ENCODE data around the gene COA3. TPM values are rescaled to one million over a fixed set of nuclear protein-coding genes. Genes with fewer than 3 reads are reported as not detected.

The COA3 gene
- total and polyA plus RNA-seq, 2 donors (not counting 1 experiment from before 2014, with no cell fraction given): 53.5 to 80.3 TPM

GRCh38 chr17:42748202-42748907, 50.1 kb downstream of the COA3 start:
- Histone ChIP-seq H3K36me3 (ENCODE audit: control insufficient read depth, insufficient read depth, low read length) (no peaks in the 10 kb centered on the region), H3K27ac (ENCODE audit: insufficient read depth, low read length) (no peak overlapping the region), H3K79me2 (ENCODE audit: control insufficient read depth, insufficient read depth, low read length) (peaks cover 11% of the 10 kb centered on the region), H3K9me3 (ENCODE audit: control insufficient read depth, insufficient read depth, low read depth, low read length) (no peaks in the 10 kb centered on the region), H3K27me3 (ENCODE audit: control insufficient read depth, insufficient read depth, low read length) (peaks cover 9% of the 10 kb centered on the region), H3K4me2 (ENCODE audit: extremely low read depth, insufficient read depth, low read length) (no peak overlapping the region), H3K9ac (ENCODE audit: insufficient read depth, low read length) (no peak overlapping the region), H3K4me3 (replicated peaks in 1 of 4; ENCODE audit: control extremely low read depth in 1 of 4, insufficient read depth in 1 of 4, low read depth in 3 of 4, low read length in 4 of 4) (no peak overlapping the region), H4K20me1 (ENCODE audit: control insufficient read depth, extremely low read depth, insufficient read depth, low read length) (no peaks in the 10 kb centered on the region), H3K4me1 (ENCODE audit: control insufficient read depth, extremely low read depth, insufficient read depth, low read length) (peaks cover 3% of the 10 kb centered on the region), H2AFZ (ENCODE audit: low read length) (no peak overlapping the region)
- no peak for DNase-seq (ENCODE audit: low read depth in 2 of 2)
- TF ChIP-seq EZH2 (IDR thresholded peaks at IDR 0.05; ENCODE audit: low read length, missing control alignments) (no peak), CTCF (conservative IDR thresholded peaks at IDR 0.05 in 1 of 2, IDR thresholded peaks at IDR 0.05 in 1 of 2; ENCODE audit: low read depth in 1 of 2, low read length in 2 of 2) (no peak)

Other genes with a start within 250 kb of the COA3 start
- 2.1 and 2.6 TPM in 2 replicates for gene HSD17B1, start 245.8 kb downstream of the COA3 start, total RNA-seq
- gene HSD17B1, start 245.8 kb downstream of the COA3 start, polyA plus RNA-seq: 0.40 and 0.80 TPM in 2 replicates
- 9.8 and 16.5 TPM in 2 replicates for gene COASY, start 236.6 kb downstream of the COA3 start, total RNA-seq
- 20.3 and 31.6 TPM in 2 replicates for gene COASY, start 236.6 kb downstream of the COA3 start, polyA plus RNA-seq
- 32.6 and 36.2 TPM in 2 replicates for gene MLX, start 231.6 kb downstream of the COA3 start, total RNA-seq
- 49.3 and 56.1 TPM in 2 replicates for gene MLX, start 231.6 kb downstream of the COA3 start, polyA plus RNA-seq
- gene PSMC3IP, start 221.0 kb downstream of the COA3 start, total RNA-seq: 2.3 and 4.6 TPM in 2 replicates
- gene PSMC3IP, start 221.0 kb downstream of the COA3 start, polyA plus RNA-seq: 8.0 and 18.7 TPM in 2 replicates
- 67.0 and 68.6 TPM in 2 replicates for gene RETREG3, start 189.3 kb downstream of the COA3 start, total RNA-seq
- 30.0 and 37.5 TPM in 2 replicates for gene RETREG3, start 189.3 kb downstream of the COA3 start, polyA plus RNA-seq
- 12.8 and 16.7 TPM in 2 replicates for gene TUBG1, start 189.0 kb downstream of the COA3 start, total RNA-seq
- 60.0 and 124 TPM in 2 replicates for gene TUBG1, start 189.0 kb downstream of the COA3 start, polyA plus RNA-seq
- 6.9 and 11.6 TPM in 2 replicates for gene TUBG2, start 139.4 kb downstream of the COA3 start, total RNA-seq
- gene TUBG2, start 139.4 kb downstream of the COA3 start, polyA plus RNA-seq: 13.1 and 13.5 TPM in 2 replicates
- gene PLEKHH3, start 121.7 kb downstream of the COA3 start, total RNA-seq: 19.3 and 24.6 TPM in 2 replicates
- gene PLEKHH3, start 121.7 kb downstream of the COA3 start, polyA plus RNA-seq: 2.3 and 3.0 TPM in 2 replicates
- 1.3 and 2.6 TPM in 2 replicates for gene CCR10, start 116.9 kb downstream of the COA3 start, total RNA-seq
- 0.87 and 2.5 TPM in 2 replicates for gene CCR10, start 116.9 kb downstream of the COA3 start, polyA plus RNA-seq
- gene CNTNAP1, start 116.2 kb downstream of the COA3 start, total RNA-seq: 20.5 and 40.1 TPM in 2 replicates
- gene CNTNAP1, start 116.2 kb downstream of the COA3 start, polyA plus RNA-seq: 39.4 and 39.5 TPM in 2 replicates
- gene EZH1, start 53.7 kb downstream of the COA3 start, total RNA-seq: 16.4 and 28.6 TPM in 2 replicates
- gene EZH1, start 53.7 kb downstream of the COA3 start, polyA plus RNA-seq: 23.6 and 31.9 TPM in 2 replicates
- 0.17 and 0.26 TPM in 2 replicates for gene RAMP2, start 37.5 kb downstream of the COA3 start, total RNA-seq
- 0.17 and 0.45 TPM in 2 replicates for gene RAMP2, start 37.5 kb downstream of the COA3 start, polyA plus RNA-seq
- 43.6 and 44.7 TPM in 2 replicates for gene VPS25, start 25.3 kb downstream of the COA3 start, total RNA-seq
- 92.7 and 121 TPM in 2 replicates for gene VPS25, start 25.3 kb downstream of the COA3 start, polyA plus RNA-seq
- under 0.01 and 0.51 TPM in 2 replicates for gene WNK4, start 18.1 kb downstream of the COA3 start, total RNA-seq
- gene WNK4, start 18.1 kb downstream of the COA3 start, polyA plus RNA-seq: 0.35 and 0.84 TPM in 2 replicates
- gene CNTD1, start 157 bp upstream of the COA3 start, total RNA-seq: 0.26 and 0.66 TPM in 2 replicates
- 0.14 TPM in 1 of 2 replicates, not detected in the other for gene CNTD1, start 157 bp upstream of the COA3 start, polyA plus RNA-seq
- gene BECN1, start 25.6 kb upstream of the COA3 start, total RNA-seq: 97.3 and 150 TPM in 2 replicates
- 87.4 and 90.4 TPM in 2 replicates for gene BECN1, start 25.6 kb upstream of the COA3 start, polyA plus RNA-seq
- 44.9 and 50.7 TPM in 2 replicates for gene PSME3, start 34.7 kb upstream of the COA3 start, total RNA-seq
- 133 and 177 TPM in 2 replicates for gene PSME3, start 34.7 kb upstream of the COA3 start, polyA plus RNA-seq
- gene AOC2, start 45.9 kb upstream of the COA3 start, total RNA-seq: 0.26 and 0.33 TPM in 2 replicates
- 0.09 and 0.12 TPM in 2 replicates for gene AOC2, start 45.9 kb upstream of the COA3 start, polyA plus RNA-seq
- gene AOC3, start 52.5 kb upstream of the COA3 start, total RNA-seq: 0.17 and 0.26 TPM in 2 replicates
- 0.23 and 3.5 TPM in 2 replicates for gene AOC3, start 52.5 kb upstream of the COA3 start, polyA plus RNA-seq
- gene G6PC1, start 102.1 kb upstream of the COA3 start, total RNA-seq: not detected in 2 replicates
- gene G6PC1, start 102.1 kb upstream of the COA3 start, polyA plus RNA-seq: not detected in 2 replicates
- 17.7 and 21.6 TPM in 2 replicates for gene AARSD1, start 165.8 kb upstream of the COA3 start, total RNA-seq
- 37.3 and 51.2 TPM in 2 replicates for gene AARSD1, start 165.8 kb upstream of the COA3 start, polyA plus RNA-seq
- gene PTGES3L, start 181.4 kb upstream of the COA3 start, total RNA-seq: 0.17 TPM in 1 of 2 replicates, not detected in the other
- 0.24 and 1.7 TPM in 2 replicates for gene PTGES3L, start 181.4 kb upstream of the COA3 start, polyA plus RNA-seq
- 7.7 and 8.8 TPM in 2 replicates for gene RUNDC1, start 181.9 kb upstream of the COA3 start, total RNA-seq
- gene RUNDC1, start 181.9 kb upstream of the COA3 start, polyA plus RNA-seq: 6.3 and 8.0 TPM in 2 replicates
- gene RPL27, start 199.7 kb upstream of the COA3 start, total RNA-seq: 902 and 1,145 TPM in 2 replicates
- 3,313 and 3,346 TPM in 2 replicates for gene RPL27, start 199.7 kb upstream of the COA3 start, polyA plus RNA-seq
- gene IFI35, start 208.1 kb upstream of the COA3 start, total RNA-seq: 31.3 and 34.5 TPM in 2 replicates
- gene IFI35, start 208.1 kb upstream of the COA3 start, polyA plus RNA-seq: 33.4 and 52.0 TPM in 2 replicates
- 259 and 297 TPM in 2 replicates for gene VAT1, start 223.7 kb upstream of the COA3 start, total RNA-seq
- 234 and 362 TPM in 2 replicates for gene VAT1, start 223.7 kb upstream of the COA3 start, polyA plus RNA-seq
- gene RND2, start 226.5 kb upstream of the COA3 start, total RNA-seq: 0.77 and 0.99 TPM in 2 replicates
- 0.54 and 0.95 TPM in 2 replicates for gene RND2, start 226.5 kb upstream of the COA3 start, polyA plus RNA-seq